IPS-11a (cell line): ENCODE data around the gene LDHAL6B.

ENCODE experiments used
- H3K4me3 ChIP-seq: one replicate; pipeline ENCODE4 v1.5.1; 2013; ENCODE audit warnings: low read depth, low read length, control low read depth

Gene LDHAL6B

GRCh38 chr15:59249816-59250215 is 43.2 kb downstream of the LDHAL6B start:
- H3K4me3 ChIP-seq = no peak overlapping the region

- H3K4me3 ChIP-seq = no peak overlapping the region
These were observed 43.6 kb downstream of the LDHAL6B start for GRCh38 chr15:59250249-59250648.

- no peak overlapping the region for H3K4me3 ChIP-seq
These were observed 44.6 kb downstream of the LDHAL6B start for GRCh38 chr15:59251001-59251845.

- H3K4me3 ChIP-seq = no peak overlapping the region
These were observed 45.5 kb downstream of the LDHAL6B start for GRCh38 chr15:59252137-59252536.

- no peak overlapping the region for H3K4me3 ChIP-seq
These were observed 49.2 kb downstream of the LDHAL6B start for GRCh38 chr15:59255680-59256336.

GRCh38 chr15:59256482-59256881 is 49.8 kb downstream of the LDHAL6B start:
- no peak overlapping the region for H3K4me3 ChIP-seq

- H3K4me3 ChIP-seq = no peak overlapping the region
These were observed 50.5 kb downstream of the LDHAL6B start for GRCh38 chr15:59257140-59257539.
